ENCODE results near the gene IGF1R.

DNA sequence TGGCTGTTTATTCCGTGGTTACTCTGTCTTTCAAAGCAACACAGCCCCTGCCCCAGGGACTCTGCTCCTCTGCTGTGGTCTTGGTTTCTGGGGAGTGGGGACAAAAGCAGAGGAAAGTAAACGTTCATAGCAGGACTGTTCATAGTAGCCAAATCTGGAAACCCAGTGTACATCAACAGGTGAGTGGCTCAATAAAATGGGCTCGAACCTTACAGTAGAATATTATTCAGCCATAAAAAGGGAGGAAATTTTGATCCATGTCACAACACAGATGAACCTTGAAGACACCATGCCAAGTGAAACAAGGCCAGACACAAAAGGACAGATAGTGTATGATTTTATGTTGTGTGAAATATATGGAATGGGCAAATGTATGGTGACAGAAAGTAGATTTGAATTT lies 269.1 kb downstream of the IGF1R start:
- TF ChIP-seq, protein P1, sequence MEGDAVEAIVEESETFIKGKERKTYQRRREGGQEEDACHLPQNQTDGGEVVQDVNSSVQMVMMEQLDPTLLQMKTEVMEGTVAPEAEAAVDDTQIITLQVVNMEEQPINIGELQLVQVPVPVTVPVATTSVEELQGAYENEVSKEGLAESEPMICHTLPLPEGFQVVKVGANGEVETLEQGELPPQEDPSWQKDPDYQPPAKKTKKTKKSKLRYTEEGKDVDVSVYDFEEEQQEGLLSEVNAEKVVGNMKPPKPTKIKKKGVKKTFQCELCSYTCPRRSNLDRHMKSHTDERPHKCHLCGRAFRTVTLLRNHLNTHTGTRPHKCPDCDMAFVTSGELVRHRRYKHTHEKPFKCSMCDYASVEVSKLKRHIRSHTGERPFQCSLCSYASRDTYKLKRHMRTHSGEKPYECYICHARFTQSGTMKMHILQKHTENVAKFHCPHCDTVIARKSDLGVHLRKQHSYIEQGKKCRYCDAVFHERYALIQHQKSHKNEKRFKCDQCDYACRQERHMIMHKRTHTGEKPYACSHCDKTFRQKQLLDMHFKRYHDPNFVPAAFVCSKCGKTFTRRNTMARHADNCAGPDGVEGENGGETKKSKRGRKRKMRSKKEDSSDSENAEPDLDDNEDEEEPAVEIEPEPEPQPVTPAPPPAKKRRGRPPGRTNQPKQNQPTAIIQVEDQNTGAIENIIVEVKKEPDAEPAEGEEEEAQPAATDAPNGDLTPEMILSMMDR (IDR thresholded peaks at IDR 0.05) = no peak
- TF ChIP-seq POLR2A (IDR thresholded peaks at IDR 0.05) = no peak

All from adrenal gland (tissue), 5 donors.